Stomach (tissue), 9 donors: ENCODE results near the gene JMJD1C. TPM values are rescaled to one million over a fixed set of nuclear protein-coding genes. Genes with fewer than 3 reads are reported as not detected.

Experiments
- DNase-seq, 2 donors: peaks; one replicate each; pipeline versions ENCODE4 v3.0.0 to v3.0.0-alpha.2; 2013 to 2019
- H3K27ac ChIP-seq, 5 donors: fragments of 200-600 bp in 4 of 5; sonication (generic) in 4 of 5; one replicate each; pipeline ENCODE4 v1.5.1; 2013 to 2019; ENCODE audit warnings: mild to moderate bottlenecking in 1 of 5, moderate library complexity in 1 of 5
- H3K27me3 ChIP-seq, 3 donors: fragments of 200-600 bp; sonication (generic); one replicate each; pipeline ENCODE4 v1.5.1; 2017 to 2019; ENCODE audit warnings: mixed run types in 1 of 3
- H3K36me3 ChIP-seq, 4 donors: fragments of 200-600 bp; sonication (generic); 1 replicate in 3 of 4; 2 replicates in 1 of 4; pipeline ENCODE4 v1.5.1; 2016 to 2019
- H3K4me1 ChIP-seq, 4 donors: fragments of 200-600 bp; sonication (generic); one replicate each; pipeline ENCODE4 v1.5.1; 2016 to 2019
- H3K4me3 ChIP-seq, 4 donors: fragments of 200-600 bp; sonication (generic) in 3 of 4; one replicate each; pipeline ENCODE4 v1.5.1; 2016 to 2019; ENCODE audit warnings: mild to moderate bottlenecking in 1 of 4
- H3K9me3 ChIP-seq, 4 donors: fragments of 200-600 bp; sonication (generic); one replicate each; pipeline ENCODE4 v1.5.1; 2016 to 2019
- CTCF ChIP-seq, 7 experiments: fragments of 450-650 bp in 4 of 7; fragments of 200-600 bp in 3 of 7; sonication (generic) in 3 of 7; IDR thresholded peaks; one replicate each; pipeline ENCODE4 v1.5.1; 2016 to 2019; ENCODE audit warnings: antibody characterized with exemption in 7 of 7, control low read depth in 2 of 7, mild to moderate bottlenecking in 1 of 7
- EP300 ChIP-seq: sonication (generic); formaldehyde crosslinking; IDR thresholded peaks from one replicate; pipeline ENCODE4 v1.6.1; 2017; ENCODE audit warnings: antibody characterized with exemption
- POLR2A ChIP-seq, 4 donors: fragments of 450-650 bp; IDR thresholded peaks; one replicate each; pipeline ENCODE4 v1.6.1; 2016; ENCODE audit warnings: antibody characterized with exemption in 4 of 4, control low read depth in 2 of 4, mild to moderate bottlenecking in 1 of 4, moderate library complexity in 1 of 4
- POLR2AphosphoS5 ChIP-seq, 3 donors: sonication (generic); formaldehyde crosslinking; IDR thresholded peaks; one replicate each; pipeline ENCODE4 v1.6.1; 2016; ENCODE audit warnings: antibody characterized with exemption in 3 of 3
- WGBS, 5 donors: extraction: QIAGEN DNeasy Blood & Tissue Kit in 3 of 5; methylation state at CpG; one replicate each; pipeline versions ENCODE4 v1.1.5 to v1.1.7; 2013 to 2018; 5-methylcytosine and 5-hydroxymethylcytosine counted together
- intact Hi-C: fragments of 100-400 bp; cut with DNase I; formaldehyde crosslinking; loops from one replicate; pipeline ENCODE4 v1.15.1; 2023; ENCODE audit warnings: low total_unique reads
- polyA plus RNA-seq, 3 donors: library from polyadenylated mRNA; stranded (reverse); fragments of 200-250 nt; gene quantifications; one replicate each; pipeline ENCODE4 v1.2.3, GENCODE V29; 2013
- total RNA-seq, 5 donors: library from RNA; depleted of rRNA; stranded (reverse); fragments of >200 nt; gene quantifications; one replicate each; pipeline versions ENCODE4 v1.1.0 to v1.2.3, GENCODE V29; 2014 to 2016
- donor health status: healthy with polysubstance abuse.
- donor health status: Bipolar disorder and iron deficiency.
- donor health status: healthy.

Gene JMJD1C
- total and polyA plus RNA-seq, 8 donors: 13.6 to 235 (median 33.5) TPM

GRCh38 chr10:63455507-63455906, 10.3 kb downstream of the JMJD1C start:
- H3K9me3 ChIP-seq: no peaks in the 10 kb centered on the region
- H3K4me1 ChIP-seq: peaks cover 0 to 23% (median 5%) of the 10 kb centered on the region in 4 donors
- no peaks in the 10 kb centered on the region for H3K27me3 ChIP-seq
- no peak for TF ChIP-seq POLR2A (IDR thresholded peaks at IDR 0.05)
- no peak for TF ChIP-seq CTCF (IDR thresholded peaks at IDR 0.05)
- TF ChIP-seq EP300: no peak
- no peak for TF ChIP-seq POLR2AphosphoS5 (IDR thresholded peaks at IDR 0.05)
- intact Hi-C loops: no loop called here
- DNase-seq: no peak
- no peak overlapping the region for H3K4me3 ChIP-seq
- no peak overlapping the region for H3K27ac ChIP-seq
- peaks cover 0 to 8% (median 0%) of the 10 kb centered on the region in 4 donors for H3K36me3 ChIP-seq

- Histone ChIP-seq H3K36me3 (peaks cover 0 to 8% (median 0%) of the 10 kb centered on the region in 4 donors), H3K4me1 (peaks cover 0 to 23% (median 5%) of the 10 kb centered on the region in 4 donors), H3K4me3 (no peak overlapping the region), H3K9me3 (no peaks in the 10 kb centered on the region), H3K27ac (no peak overlapping the region), H3K27me3 (no peaks in the 10 kb centered on the region)
- intact Hi-C loops: no loop called here
- no peak for TF ChIP-seq POLR2AphosphoS5 (IDR thresholded peaks at IDR 0.05)
- no peak for TF ChIP-seq EP300
- TF ChIP-seq POLR2A (IDR thresholded peaks at IDR 0.05): no peak
- no peak for TF ChIP-seq CTCF (IDR thresholded peaks at IDR 0.05)
- DNase-seq: no peak
- WGBS, 5 donors: 48 to 74% (median 49%) methylated on average over 2 of the region's 2 CpGs
These were observed 11.1 kb downstream of the JMJD1C start for GRCh38 chr10:63454631-63455030.

GRCh38 chr10:63452524-63452923, 13.3 kb downstream of the JMJD1C start:
- Histone ChIP-seq H3K27me3 (no peaks in the 10 kb centered on the region), H3K9me3 (no peaks in the 10 kb centered on the region), H3K4me3 (no peak overlapping the region), H3K36me3 (peaks cover 0 to 8% (median 0%) of the 10 kb centered on the region in 4 donors), H3K27ac (no peak overlapping the region), H3K4me1 (peaks cover 0 to 17% (median 4%) of the 10 kb centered on the region in 4 donors)
- DNase-seq: no peak
- no peak for TF ChIP-seq POLR2AphosphoS5 (IDR thresholded peaks at IDR 0.05)
- TF ChIP-seq POLR2A (IDR thresholded peaks at IDR 0.05): no peak
- no peak for TF ChIP-seq EP300
- no peak for TF ChIP-seq CTCF (IDR thresholded peaks at IDR 0.05)
- intact Hi-C loops: no loop called here

GRCh38 chr10:63446716-63447440, 18.9 kb downstream of the JMJD1C start:
- Histone ChIP-seq H3K36me3 (no peaks in the 10 kb centered on the region), H3K4me3 (no peak overlapping the region), H3K9me3 (no peaks in the 10 kb centered on the region), H3K4me1 (peaks cover 0 to 14% (median 4%) of the 10 kb centered on the region in 4 donors), H3K27me3 (no peaks in the 10 kb centered on the region), H3K27ac (no peak overlapping the region)
- 73 to 96% (median 92%) methylated on average over 1 of the region's 1 CpG for whole genome bisulfite sequencing, 5 donors
- DNase-seq: no peak
- TF ChIP-seq CTCF (IDR thresholded peaks at IDR 0.05): no peak
- TF ChIP-seq EP300: no peak
- TF ChIP-seq POLR2A (IDR thresholded peaks at IDR 0.05): no peak
- no peak for TF ChIP-seq POLR2AphosphoS5 (IDR thresholded peaks at IDR 0.05)
- intact Hi-C loops: no loop called here
